OCI-LY7 (cell line): ENCODE measurements around the gene CRAMP1. TPM values are rescaled to one million over a fixed set of nuclear protein-coding genes. Genes with fewer than 3 reads are reported as not detected.

Source experiments
- BruUV-seq: library from RNA; stranded (reverse); fragments of 400-500 nt; replicated peaks from 2 replicates; lab custom pipeline; 2021; lab: Mats Ljungman, UMichigan
- CTCF ChIA-PET: fragments of 300-600 bp; sonication (Branson Sonifier 250); formaldehyde crosslinking; loops from one replicate; lab custom pipeline; 2022; ENCODE audit warnings: antibody characterized with exemption; ENCODE audit not compliant: unreplicated experiment; lab: Charles Lee
- POLR2A ChIA-PET: fragments of 300-600 bp; sonication (Branson Sonifier 250); formaldehyde crosslinking; loops from one replicate; lab custom pipeline; 2022; ENCODE audit warnings: antibody characterized with exemption; lab: Charles Lee
- DNase-seq: peaks from one replicate; pipeline ENCODE4 v3.0.0-alpha.2; 2015; ENCODE audit warnings: low spot score
- H2AFZ ChIP-seq: fragments of 200-600 bp; sonication (generic), shearing (Covaris generic); 2 replicates; pipeline ENCODE4 v1.6.1; 2014; ENCODE audit warnings: mild to moderate bottlenecking, antibody characterized with exemption, low read length, moderate library complexity
- H3K27ac ChIP-seq: fragments of 200-600 bp; sonication (generic); 2 replicates; pipeline ENCODE4 v1.5.1; 2014; ENCODE audit warnings: mixed run types, low read depth, mild to moderate bottlenecking, moderate library complexity, low read length, inconsistent platforms; ENCODE audit not compliant: poor library complexity, severe bottlenecking
- H3K36me3 ChIP-seq: fragments of 200-600 bp; sonication (generic); 2 replicates; pipeline ENCODE4 v1.6.1; 2014; ENCODE audit warnings: mild to moderate bottlenecking, antibody characterized with exemption, low read length, moderate library complexity, mixed read lengths; ENCODE audit not compliant: insufficient read depth
- H3K4me1 ChIP-seq: fragments of 200-600 bp; sonication (generic); 2 replicates; pipeline ENCODE4 v1.5.1; 2014; ENCODE audit warnings: mild to moderate bottlenecking, low read length; ENCODE audit not compliant: insufficient read depth, poor library complexity, severe bottlenecking
- H3K4me2 ChIP-seq: fragments of 200-600 bp; sonication (generic); 2 replicates; pipeline ENCODE4 v1.6.1; 2014; ENCODE audit warnings: mild to moderate bottlenecking, low read length
- H3K4me3 ChIP-seq: fragments of 200-600 bp; sonication (generic); 2 replicates; pipeline ENCODE4 v1.5.1; 2014; ENCODE audit warnings: mild to moderate bottlenecking, low read depth, low read length; ENCODE audit not compliant: poor library complexity, severe bottlenecking
- H3K79me2 ChIP-seq: fragments of 200-600 bp; sonication (generic); 2 replicates; pipeline ENCODE4 v1.6.1; 2016; ENCODE audit warnings: low read depth, mild to moderate bottlenecking, low read length, moderate library complexity, mixed read lengths; ENCODE audit not compliant: insufficient read depth
- H3K9me2 ChIP-seq: fragments of 200-600 bp; sonication (generic); 2 replicates; pipeline ENCODE4 v1.6.1; 2016; ENCODE audit warnings: mild to moderate bottlenecking, low read length, mixed read lengths; ENCODE audit not compliant: insufficient read depth
- H3K9me3 ChIP-seq: fragments of 200-600 bp; sonication (generic); 2 replicates; pipeline ENCODE4 v1.6.1; 2014; ENCODE audit warnings: mild to moderate bottlenecking, mixed run types, low read length, mixed read lengths
- H4K20me1 ChIP-seq: fragments of 200-600 bp; sonication (generic); 2 replicates; pipeline ENCODE4 v1.6.1; 2014; ENCODE audit warnings: mild to moderate bottlenecking, antibody characterized with exemption, low read length, moderate library complexity, mixed read lengths; ENCODE audit not compliant: insufficient read depth
- CTCF ChIP-seq: fragments of 200-600 bp; sonication (generic); conservative IDR thresholded peaks from 2 replicates; pipeline ENCODE4 v1.5.1; 2014; ENCODE audit warnings: mild to moderate bottlenecking, antibody characterized with exemption, low read length, moderate library complexity, mixed read lengths
- EZH2phosphoT487 ChIP-seq: fragments of 200-600 bp; sonication (generic); IDR thresholded peaks from 2 replicates; pipeline ENCODE4 v1.6.1; 2018; ENCODE audit warnings: low read depth, borderline replicate concordance, mild to moderate bottlenecking, mixed run types, antibody characterized with exemption, low read length, moderate library complexity, mixed read lengths
- intact Hi-C: fragments of 100-400 bp; cut with micrococcal nuclease; formaldehyde crosslinking; loops from one replicate; pipeline ENCODE4 v1.10.0; 2022; ENCODE audit not compliant: unreplicated experiment
- total RNA-seq, 2 experiments: library from RNA; depleted of rRNA in 1 of 2; stranded (reverse); fragments of >200 nt in 1 of 2; shearing (Covaris generic) in 1 of 2; gene quantifications; 2 replicates each; pipeline ENCODE4 v1.2.3, GENCODE V29; 2014 to 2022

CRAMP1 gene
- total RNA-seq, 2 experiments from 2014 or later = 10.5 to 33.6 TPM

- CTCF ChIA-PET = interaction anchor here (0.8 to 1.3 kb wide), 4 partner anchors 18 to 77 kb away, joined by 3 to 5 read pairs (median 4); partner anchors contain the start of genes JPT2 and NUBP2
- peak within 1 kb of the TSS; percentile 90 for H3K4me2 ChIP-seq
- peaks cover 42% of the 10 kb centered on the region for H3K79me2 ChIP-seq
- peaks cover 42% of the 10 kb centered on the region for H3K36me3 ChIP-seq
- no peaks in the 10 kb centered on the region for H3K9me2 ChIP-seq
- intact Hi-C loops = loop anchor here (1.0 to 2.0 kb wide), 3 partner anchors 27 to 93 kb away; partner anchors contain the start of genes CRAMP1, EME2, IFT140 and MRPS34
- DNase-seq = peak; percentile 92
- TF ChIP-seq EZH2phosphoT487 = no peak
- TF ChIP-seq CTCF = peak; percentile 81
- peak within 1 kb of the TSS; percentile 83 for H2AFZ ChIP-seq
- H3K4me1 ChIP-seq = peaks cover 30% of the 10 kb centered on the region
- POLR2A ChIA-PET = interaction anchor here (0.7 to 2.0 kb wide), 7 partner anchors 13 to 567 kb away, joined by 3 to 12 read pairs (median 3); partner anchors contain the start of gene JPT2
- H3K4me3 ChIP-seq = peak within 1 kb of the TSS; percentile 83
- no TSS peak for BruUV-seq
- peak within 1 kb of the TSS; percentile 57 for H3K27ac ChIP-seq
- H4K20me1 ChIP-seq = peaks cover 15% of the 10 kb centered on the region; the same call in 1 of the 2 replicates
- H3K9me3 ChIP-seq = no peaks in the 10 kb centered on the region
These were observed 93.7 kb downstream of the CRAMP1 start, which contains the start of gene MAPK8IP3 for GRCh38 chr16:1705688-1706385. Gene MAPK8IP3 (plus strand): TSS chr16:1706195. CDS start chr16:1706340, 145 bp downstream.

- peaks cover 15% of the 10 kb centered on the region; the same call in 1 of the 2 replicates for H4K20me1 ChIP-seq
- no TSS peak for BruUV-seq
- H3K9me2 ChIP-seq = no peaks in the 10 kb centered on the region
- H3K4me2 ChIP-seq = peak overlapping the region; percentile 90
- TF ChIP-seq EZH2phosphoT487 = no peak
- TF ChIP-seq CTCF = no peak
- H2AFZ ChIP-seq = peak overlapping the region; percentile 56; the same call in 1 of the 2 replicates
- H3K36me3 ChIP-seq = peaks cover 34% of the 10 kb centered on the region
- peak; percentile 63 for DNase-seq
- ChIA-PET POLR2A (interaction anchor here (0.8 to 2.0 kb wide), 2 partner anchors 29 to 971 kb away, joined by 5 to 12 read pairs; partner anchors contain the start of gene JPT2), CTCF (interaction anchor here (0.8 to 0.9 kb wide), 2 partner anchors 17 to 29 kb away, joined by 3 read pairs; partner anchors contain the start of gene JPT2)
- peak overlapping the region; percentile 83 for H3K4me3 ChIP-seq
- intact Hi-C loops = loop anchor here (2.0 kb wide), 1 partner anchor 66 kb away; the partner anchor contains the start of genes EME2 and MRPS34
- H3K9me3 ChIP-seq = no peaks in the 10 kb centered on the region
- H3K79me2 ChIP-seq = peaks cover 49% of the 10 kb centered on the region
- H3K4me1 ChIP-seq = peaks cover 38% of the 10 kb centered on the region
- peak overlapping the region; percentile 57 for H3K27ac ChIP-seq
These were observed 94.4 kb downstream of the CRAMP1 start for GRCh38 chr16:1706386-1707192.
